CD4-positive, alpha-beta T cell treated with Interleukin-21 for 1 hour (primary cell): ENCODE measurements around the gene NALCN.
A peak's percentile ranks its signal among the peaks of the same experiment; 100 is the strongest.

Experiments
- DNase-seq: peaks from one replicate; pipeline ENCODE4 v3.0.0-alpha.2; 2020

Gene NALCN

GRCh38 chr13:101185606-101186005, 230.7 kb downstream of the NALCN start:
- no peak for DNase-seq

DNA sequence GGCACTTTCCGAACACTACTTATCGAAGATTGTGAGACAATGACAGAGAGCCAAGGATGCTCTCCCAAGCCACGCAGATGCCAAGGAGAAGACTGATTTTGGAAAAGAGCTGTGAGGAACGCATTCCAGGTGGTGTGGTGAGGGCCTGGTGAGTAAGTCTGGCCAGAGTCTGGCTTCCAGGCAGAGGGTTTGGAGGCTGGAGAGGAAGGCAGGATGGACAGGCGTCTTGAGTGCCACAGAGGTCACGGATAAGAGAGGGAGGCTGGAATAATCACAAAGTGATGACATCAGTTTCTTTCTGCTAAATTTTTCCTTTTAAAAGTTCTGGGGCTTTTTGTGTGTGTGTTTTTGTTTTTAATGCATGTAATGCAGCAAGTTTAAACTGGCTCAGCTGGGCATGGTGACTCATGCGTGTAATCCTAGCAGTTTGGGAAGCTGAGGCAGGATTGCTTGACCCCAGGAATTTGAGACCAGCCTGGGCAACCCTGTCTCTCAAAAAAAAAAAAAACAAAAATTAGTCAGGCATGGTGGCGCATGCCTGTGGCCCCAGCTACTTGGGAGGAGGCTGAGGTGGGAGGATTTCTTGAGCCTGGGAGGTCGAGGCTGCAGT, 235.1 kb downstream of the NALCN start:
- DNase-seq = no peak

GRCh38 chr13:101179021-101179420, 237.3 kb downstream of the NALCN start:
- no peak for DNase-seq

DNA sequence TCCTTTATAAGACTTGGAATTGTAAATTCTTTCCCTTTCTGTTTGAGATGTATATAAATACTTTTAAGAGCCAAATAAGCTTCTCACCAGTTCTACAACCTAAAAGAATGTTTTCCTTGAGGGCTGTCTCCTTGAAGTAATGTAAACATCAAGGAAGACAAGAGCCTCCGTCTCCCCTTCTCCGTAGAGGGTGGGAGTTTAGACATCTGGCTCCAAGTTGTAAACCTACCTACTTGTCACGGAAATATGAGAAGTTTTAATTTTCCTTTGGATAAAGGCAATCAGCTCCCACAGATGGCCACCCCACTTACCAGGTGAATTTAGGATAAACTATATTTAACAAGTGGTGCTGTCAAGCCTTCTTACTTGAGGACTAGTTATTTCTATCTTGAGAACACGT, 237.9 kb downstream of the NALCN start:
- DNase-seq = no peak

DNA sequence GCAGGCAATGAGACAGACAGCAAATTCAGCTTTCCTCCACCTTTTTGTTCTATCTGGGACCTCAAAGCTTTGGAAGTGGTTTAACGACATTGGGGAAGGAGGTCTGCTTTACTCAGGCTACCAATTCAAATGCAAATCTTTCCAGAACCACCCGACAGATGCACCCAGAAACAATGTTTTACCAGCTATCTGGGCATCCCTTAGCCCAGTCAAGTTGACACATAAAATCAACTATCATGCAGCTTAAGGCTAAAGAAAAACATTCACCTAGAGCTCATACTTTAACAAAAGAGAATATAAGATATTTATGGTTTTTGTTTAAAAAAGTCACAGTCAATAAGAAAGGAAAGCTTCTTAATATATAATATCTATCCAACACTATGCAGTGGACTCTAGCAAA, 246.0 kb downstream of the NALCN start:
- no peak for DNase-seq

- no peak for DNase-seq
Observed at GRCh38 chr13:101157261-101157660, 259.0 kb downstream of the NALCN start.

GRCh38 chr13:101155920-101156319, 260.4 kb downstream of the NALCN start:
- no peak for DNase-seq

DNA sequence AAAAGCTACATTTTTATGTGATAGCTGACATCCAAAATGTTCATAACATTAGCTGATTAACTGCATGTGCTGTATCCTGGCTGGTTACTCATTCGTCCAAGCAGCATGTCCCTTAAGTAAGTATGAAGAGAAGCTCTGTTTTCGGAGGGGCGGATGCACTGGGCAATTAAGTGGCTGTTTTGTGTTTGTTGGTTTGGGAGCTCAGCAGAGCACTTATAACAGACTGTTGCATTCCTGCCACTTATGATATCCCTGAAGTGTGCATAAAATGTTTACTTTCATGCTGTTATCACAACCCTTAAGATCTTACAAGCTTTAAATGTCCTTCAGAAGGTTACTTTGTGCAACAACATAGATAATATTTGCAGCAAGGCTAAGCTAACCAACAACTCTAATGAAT, 264.1 kb downstream of the NALCN start:
- DNase-seq = no peak

GRCh38 chr13:101150998-101151397, 265.3 kb downstream of the NALCN start:
- no peak for DNase-seq

GRCh38 chr13:101149735-101150384, 266.4 kb downstream of the NALCN start:
- DNase-seq = no peak

DNA sequence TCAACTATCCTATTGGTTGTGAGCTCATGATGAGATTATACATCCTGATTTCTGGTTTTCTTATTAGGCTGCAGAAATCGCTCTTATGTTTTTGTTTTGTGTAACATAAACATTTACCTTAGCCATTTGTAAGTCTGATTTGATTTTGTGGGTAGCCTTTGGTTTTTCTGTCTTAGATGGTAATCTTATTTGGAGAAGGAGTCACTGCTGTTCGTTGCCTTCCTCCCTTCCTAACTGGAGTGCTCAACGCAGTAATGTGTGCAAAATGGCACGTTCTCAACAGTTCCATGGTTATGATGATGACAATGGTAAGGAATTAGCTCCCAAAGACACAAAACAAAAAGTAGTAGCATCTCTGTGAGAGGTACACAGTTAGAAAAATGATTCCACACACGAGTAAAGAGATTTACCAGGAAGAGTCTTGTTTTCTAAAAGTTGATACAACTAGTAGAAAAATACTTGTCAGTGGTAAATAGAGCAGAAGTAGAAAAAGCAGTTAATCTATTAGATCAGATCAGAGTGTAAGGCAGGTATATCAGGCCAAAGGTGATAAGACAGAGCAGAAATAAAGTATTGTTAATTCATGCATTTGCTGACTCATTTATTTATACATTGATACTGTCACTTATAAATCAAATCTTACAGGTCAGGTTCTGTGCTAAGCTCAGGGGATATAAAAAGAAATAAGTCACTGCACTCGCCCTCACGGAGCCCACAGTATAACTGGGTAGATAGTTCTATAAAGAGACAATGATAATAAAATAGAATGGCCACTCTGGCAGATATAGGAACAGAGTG, 270.0 kb downstream of the NALCN start:
- no peak for DNase-seq

DNA sequence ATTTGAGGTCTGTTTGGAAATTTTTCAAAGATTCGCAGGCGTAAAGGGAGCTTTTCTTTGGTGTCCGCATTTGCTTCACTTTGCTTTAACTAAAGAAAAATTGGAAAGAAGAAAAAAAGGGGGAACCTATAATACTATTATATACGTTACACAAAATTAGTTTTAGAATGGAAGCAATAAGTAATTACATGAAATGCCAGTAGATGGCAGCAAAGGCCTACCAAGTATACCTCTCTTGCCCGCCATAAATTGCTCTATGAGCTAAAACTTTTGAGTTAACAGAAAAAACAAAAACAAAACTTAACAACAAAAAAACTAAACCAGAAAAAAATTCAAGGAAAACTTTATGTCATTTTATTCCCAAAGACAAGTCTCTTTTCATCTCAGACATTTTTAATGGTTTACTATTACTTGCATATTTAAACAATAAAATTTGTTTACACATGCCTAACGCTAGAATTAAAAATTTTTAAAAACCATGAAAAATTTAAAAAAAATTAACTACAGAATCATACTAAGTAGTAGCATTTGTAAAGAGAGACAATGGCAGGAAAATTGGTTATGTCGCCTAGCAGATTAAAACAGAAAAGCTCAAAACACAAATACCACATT, 271.4 kb downstream of the NALCN start:
- DNase-seq = peak; percentile 54

GRCh38 chr13:101140936-101141335, 275.4 kb downstream of the NALCN start:
- DNase-seq = no peak

- no peak for DNase-seq
Observed at GRCh38 chr13:101140087-101140770, 276.1 kb downstream of the NALCN start.

- no peak for DNase-seq
Observed at GRCh38 chr13:101139081-101139480, 277.2 kb downstream of the NALCN start.

GRCh38 chr13:101127741-101128353, 288.5 kb downstream of the NALCN start:
- peak; percentile 47 for DNase-seq

GRCh38 chr13:101123028-101123427, 293.3 kb downstream of the NALCN start:
- DNase-seq = no peak

- no peak for DNase-seq
Observed at GRCh38 chr13:101121608-101122007, 294.7 kb downstream of the NALCN start.

- DNase-seq = no peak
Observed at GRCh38 chr13:101120007-101120406, 296.3 kb downstream of the NALCN start.

DNA sequence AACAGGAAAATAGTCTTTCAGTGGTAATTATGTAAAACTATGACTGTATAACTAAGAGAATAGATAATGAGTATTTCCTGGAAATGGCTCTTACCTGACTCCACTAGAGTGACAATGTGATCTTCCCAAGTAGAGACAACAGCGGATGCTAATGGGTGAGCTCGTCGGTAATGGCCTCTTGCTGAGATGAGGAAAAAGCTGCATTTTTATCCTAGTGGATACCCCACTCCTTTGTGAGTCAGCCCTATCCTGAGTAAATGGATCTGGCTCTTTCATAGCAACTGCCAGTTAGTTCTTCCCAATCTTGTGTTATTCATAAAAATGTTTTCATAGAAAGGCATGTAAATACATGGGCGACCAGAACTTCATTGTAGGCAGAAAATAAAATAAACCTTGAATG, 299.5 kb downstream of the NALCN start:
- no peak for DNase-seq

DNA sequence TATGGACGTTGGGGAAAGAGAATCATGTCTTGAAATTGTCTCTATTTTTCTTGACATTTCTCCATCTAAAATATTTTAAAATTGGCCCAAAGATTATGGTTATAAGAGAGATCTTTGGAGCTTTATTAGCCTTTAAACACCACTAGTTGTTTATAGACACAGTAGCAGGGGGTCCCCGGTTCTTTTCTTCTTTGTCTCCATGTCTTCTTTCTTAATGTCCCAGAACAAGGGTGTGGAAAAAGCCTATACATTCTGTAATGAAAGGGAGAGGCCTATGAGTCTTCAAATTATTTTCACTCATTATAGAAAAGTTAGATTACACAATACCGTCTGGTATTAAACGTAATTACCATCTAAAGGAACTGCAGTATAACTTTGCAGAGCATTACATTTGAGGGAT, 300.0 kb downstream of the NALCN start:
- DNase-seq = no peak

GRCh38 chr13:101115762-101116171, 300.5 kb downstream of the NALCN start:
- no peak for DNase-seq

GRCh38 chr13:101111894-101112293, 304.4 kb downstream of the NALCN start:
- no peak for DNase-seq
